ENCODE results near the gene PIGO.

The PIGO gene

DNA sequence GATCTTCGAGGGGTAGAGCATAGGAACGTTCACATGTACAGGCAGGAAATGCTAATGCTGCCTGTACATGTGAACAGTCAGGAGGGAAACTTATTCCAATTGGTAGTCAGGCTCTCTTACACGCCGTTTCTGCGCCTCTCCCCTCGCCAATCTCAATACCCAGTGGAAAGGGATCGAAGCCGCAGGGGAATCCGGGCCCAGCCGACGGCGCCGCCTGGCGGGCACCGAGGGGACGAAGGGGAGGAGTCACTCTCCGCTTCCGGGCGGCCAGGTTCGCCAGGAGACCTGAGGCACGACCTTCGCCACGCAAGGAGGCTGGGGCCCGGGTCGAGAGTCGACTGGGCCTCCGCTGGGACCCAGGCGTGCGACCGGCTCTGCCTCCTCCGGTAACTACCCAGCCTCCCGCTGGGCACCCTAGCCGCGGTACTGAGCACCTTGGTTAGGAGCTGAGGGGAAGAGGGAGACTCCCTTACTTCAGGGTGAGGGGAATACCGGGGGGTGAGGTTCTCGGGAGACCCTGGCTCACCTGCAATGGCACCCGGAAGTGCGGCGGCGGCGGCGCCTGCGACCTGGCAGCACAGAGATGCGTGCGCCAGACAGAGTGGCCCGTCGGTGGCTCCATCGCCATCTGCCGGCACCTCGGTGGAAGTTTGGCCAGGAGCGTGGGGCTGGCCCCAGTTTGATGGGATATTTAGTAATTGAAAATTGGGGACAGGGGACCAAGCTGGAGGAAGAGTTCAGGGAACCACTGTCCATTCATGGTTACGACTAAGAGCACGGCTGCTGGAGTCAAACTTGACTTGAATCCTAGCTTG is at the start of gene PIGO:
TSS of gene PIGO (minus strand) at position 557 of the 815 bp plus-strand sequence. CDS start 1,026 bp downstream, outside the sequence.
- peak; percentile 81 for DNase-seq

DNA sequence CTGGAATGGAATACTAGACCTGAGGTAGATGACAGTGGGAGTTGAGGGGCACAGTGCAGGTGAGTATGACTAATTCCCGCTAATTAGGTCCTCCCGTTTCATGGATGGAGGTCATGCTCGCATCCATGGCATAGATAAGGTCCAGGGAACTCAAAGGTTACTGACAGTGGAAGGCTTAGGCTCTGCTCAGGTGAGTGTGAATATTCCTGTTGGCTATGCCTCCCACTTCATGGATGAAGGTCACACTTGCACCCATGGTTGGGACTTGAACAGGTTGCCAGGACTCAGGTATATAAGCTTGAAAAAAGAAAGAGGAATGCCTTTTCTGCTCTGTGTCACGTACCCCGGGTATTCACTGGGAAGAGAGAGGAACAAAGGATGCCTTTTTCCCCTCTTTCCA is 45.6 kb upstream of the PIGO start:
- DNase-seq = no peak

DNA sequence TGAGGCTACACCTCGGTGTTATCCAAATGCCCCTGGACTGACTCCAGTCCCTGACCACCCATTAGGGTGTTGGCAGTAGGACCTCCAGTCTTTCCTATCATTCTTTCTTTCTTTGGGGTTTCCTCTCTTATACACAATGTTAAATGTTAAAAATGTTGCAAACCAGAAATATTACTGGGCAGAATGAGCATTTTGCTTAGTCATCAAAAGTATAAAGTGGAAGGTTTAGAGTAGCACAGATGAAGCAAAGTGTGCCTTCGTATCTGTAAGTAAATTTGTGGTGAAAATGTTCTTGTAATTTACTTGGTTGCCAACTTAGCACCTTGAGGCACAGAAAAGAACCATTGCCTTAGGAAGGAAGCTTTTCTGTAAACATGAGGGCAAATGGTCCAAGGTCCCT is 43.7 kb upstream of the PIGO start:
- no peak for DNase-seq

DNA sequence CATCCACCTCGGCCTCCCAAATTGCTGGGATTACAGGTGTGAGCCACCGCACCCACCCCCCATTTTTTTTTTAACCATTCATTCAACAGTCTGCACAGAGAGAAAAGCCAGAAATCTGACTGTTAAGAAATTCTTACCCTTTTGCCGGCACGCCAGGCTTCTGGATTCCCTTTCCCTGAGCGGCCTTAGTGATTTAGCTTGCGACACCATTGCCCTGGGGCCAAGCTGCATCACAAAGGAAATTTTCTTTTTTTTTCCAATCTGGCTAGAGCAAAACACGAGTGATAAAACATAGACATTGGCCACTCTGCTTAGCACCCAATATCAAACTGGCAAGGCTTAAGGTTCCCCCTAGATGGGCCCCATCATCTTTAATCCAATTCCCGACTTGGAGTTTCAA is 40.5 kb upstream of the PIGO start:
- DNase-seq = no peak

DNA sequence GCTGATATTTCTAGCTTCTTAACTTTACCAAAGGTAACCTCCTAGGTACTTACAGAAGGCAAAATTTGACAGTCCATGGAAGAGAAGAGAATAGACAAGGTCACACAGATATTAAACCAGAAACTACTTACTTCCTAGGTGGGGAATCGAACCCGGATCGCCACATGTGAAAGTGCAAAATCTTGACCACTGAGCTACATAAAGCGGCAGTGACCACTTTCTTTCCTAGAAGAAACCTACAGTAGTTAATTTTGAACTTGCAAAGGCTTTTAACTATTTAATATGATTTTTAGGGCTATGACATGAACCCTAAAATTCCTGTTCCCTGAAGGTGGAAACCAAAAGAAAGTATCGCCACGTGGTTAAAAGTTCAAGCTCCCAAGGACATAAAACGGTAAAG is 39.6 kb upstream of the PIGO start:
- no peak for DNase-seq

DNA sequence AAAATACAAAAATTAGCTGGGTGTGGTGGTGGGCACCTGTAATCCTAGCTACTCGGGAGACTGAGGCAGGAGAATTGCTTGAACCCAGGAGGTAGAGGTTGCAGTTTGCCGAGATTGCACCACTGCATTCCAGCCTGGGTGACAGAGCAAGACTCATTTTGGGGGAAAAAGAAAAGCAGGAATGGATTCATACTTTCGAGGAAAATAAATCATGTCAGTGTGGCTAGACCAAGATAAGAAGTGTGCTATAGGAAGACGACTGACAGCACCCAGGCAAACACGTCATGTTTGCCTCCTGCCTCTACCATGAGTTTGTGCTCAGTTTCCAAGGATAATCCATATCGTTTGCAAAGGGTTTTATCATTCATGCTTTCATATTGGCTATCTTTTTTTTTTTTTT is 38.5 kb upstream of the PIGO start:
- no peak for DNase-seq

DNA sequence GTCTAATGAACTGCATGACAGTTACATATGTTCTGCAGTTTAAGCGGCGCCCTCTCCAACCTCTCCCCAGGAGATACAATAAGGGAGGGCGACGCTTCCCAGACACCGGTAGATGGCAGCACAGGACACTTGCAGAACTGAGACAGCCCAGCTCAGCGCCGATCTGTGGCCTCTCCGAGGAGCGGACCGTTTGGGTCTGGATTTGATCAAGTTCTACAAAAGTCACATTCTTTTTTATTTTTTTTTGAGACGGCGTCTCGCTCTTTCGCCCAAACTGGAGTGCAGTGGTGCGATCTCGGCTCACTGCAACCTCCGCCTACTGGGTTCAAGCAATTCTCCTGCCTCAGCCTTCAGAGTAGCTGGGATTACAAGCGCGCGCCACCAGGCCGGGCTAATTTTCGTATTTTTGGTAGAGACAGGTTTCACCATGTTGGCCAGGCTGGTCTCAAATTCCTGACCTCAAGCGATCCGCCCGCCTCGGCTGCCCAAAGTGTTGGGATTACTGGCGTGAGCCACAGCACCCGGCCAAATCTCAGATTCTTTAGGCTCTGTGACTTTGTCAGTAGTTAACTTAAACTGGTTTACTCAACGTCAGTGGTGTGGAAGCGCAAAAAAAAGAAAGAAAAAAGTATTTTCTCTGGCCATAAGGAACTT is 20.6 kb upstream of the PIGO start:
- peak; percentile 73 for DNase-seq

DNA sequence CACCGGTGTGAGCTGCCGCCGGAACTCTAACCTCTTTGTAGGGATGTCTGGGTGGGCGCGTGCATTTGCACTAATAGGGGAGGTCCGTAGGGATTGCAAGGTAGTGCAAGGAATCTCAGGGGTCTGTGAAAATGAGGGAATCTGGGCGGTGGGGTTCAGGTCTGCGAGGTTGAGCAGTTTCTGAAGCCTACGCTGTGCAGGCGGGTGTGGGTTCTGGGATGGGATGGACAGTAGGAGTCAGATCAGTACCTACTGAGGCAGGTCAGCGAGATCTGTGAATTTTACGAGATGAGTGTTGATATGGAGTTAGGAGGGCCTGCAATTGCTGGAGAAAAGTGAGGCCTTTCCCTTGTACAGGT is 20.1 kb upstream of the PIGO start:
- DNase-seq = no peak

DNA sequence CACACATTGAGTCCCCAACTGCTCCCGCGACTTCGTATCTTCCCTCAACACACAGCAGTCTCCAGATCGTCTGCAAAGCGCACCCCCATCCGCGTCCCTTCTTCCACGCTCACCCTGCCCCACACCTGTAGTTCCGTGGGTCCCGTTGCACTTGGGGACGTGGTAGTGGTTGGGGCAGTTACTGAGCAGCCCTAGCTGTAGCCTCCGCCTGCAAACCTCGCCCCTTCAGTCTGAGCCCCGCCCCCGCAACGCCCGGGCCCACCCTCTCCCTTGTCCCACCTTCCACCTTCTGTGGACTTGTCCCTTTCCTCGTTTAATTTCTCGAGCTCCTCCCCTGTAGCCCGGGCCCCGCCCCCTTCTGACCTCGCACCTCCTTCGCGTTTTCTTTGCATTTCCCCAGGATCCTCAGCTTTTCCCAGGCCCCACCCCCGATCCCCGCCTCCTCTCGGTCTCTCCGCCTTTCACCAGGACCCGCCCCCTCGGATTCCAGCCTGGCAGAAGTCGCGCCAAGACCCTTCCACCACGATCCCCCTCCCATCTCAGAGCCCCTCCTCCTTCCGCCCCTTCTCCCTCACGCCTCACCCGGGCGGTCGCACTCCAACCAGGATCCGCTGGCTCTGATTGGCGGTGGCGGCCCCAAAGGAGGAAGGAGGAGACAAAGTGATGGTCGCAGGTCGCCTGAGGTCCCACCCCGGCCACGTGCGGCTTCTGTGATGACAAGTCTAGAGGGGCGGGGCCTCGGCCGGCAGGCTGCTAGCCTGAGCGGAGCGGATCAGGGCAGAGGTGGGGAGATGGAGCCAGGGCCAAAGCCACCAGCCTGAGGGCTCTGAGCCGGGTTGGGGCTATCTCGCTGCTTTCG is 19.5 kb upstream of the PIGO start, which contains the start of gene ATOSB:
TSS of gene ATOSB (minus strand) at position 183 of the 859 bp plus-strand sequence. CDS start 7,588 bp downstream, outside the sequence.
- peak; percentile 83 for DNase-seq

DNA sequence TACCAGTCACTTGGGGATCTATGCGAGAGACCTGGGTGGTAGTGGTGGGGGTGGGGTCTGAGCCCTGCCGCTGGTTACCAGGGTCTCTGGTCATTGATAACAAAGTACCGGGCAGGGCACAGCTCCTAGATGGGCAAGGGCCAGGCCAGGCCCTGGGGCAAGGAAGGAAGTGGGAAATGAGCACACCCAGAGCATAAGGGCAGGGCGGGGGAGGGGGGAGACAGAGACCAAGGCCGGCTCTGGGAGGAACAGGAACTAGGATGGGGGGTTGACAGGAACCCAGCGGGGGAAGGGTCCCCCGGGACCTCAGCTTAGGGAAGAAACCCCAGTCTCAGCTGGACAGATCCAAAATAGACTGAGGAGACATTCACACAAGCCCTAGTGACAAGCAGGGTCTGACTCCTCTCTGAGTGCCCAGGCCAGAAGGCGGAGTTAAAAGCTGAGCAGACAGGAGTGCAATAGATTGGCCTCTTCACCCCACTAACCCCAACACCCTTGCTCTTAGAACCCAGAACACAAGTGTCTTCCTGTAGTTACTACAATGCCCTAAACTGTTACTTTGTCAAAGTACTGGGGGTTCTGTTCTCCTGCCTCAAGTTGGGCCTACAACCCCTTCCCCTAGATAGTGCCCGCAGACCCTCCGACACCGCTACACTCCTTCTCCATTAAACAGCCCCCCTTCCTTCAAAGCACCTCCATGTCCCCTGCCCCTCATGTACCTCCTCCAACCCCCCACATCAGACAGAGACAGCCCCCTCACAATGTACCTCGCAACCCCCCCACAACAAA is 18.6 kb upstream of the PIGO start:
- DNase-seq = no peak

DNA sequence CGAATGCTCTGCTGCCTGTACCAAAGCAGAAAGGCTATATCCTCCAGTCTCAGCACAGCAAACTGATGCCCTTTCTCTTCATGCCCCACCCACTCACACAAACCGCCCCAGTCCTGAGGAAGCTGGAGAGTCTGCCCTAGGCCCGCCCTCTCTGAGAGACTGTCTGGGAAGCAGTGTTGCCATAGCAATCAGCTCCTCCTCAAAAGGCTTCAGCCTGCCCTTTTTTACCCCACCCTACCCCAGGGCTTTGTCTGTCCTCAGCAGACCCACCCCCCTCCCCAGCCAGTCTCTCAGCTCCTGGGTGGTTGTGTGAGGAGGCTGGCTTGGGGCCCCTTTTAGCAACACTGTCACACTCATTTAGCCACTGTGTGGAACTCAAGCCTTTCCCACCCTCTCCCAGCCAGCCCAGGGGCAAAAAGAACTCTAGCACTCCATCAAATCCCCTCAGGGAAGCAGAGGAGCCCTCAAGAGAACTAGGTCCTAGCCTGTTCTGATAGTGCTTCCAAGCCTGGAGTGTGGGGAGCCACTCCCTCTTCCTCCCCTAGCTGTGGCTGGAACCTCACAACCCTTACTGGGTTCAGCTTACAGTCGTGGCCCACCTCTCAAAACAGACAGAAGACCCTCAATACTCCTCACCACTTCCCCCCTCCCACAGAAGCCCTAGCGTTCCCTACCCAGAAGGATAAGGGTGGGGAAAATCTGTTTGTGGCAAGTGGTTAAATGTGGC is 17.9 kb upstream of the PIGO start:
- DNase-seq = no peak

DNA sequence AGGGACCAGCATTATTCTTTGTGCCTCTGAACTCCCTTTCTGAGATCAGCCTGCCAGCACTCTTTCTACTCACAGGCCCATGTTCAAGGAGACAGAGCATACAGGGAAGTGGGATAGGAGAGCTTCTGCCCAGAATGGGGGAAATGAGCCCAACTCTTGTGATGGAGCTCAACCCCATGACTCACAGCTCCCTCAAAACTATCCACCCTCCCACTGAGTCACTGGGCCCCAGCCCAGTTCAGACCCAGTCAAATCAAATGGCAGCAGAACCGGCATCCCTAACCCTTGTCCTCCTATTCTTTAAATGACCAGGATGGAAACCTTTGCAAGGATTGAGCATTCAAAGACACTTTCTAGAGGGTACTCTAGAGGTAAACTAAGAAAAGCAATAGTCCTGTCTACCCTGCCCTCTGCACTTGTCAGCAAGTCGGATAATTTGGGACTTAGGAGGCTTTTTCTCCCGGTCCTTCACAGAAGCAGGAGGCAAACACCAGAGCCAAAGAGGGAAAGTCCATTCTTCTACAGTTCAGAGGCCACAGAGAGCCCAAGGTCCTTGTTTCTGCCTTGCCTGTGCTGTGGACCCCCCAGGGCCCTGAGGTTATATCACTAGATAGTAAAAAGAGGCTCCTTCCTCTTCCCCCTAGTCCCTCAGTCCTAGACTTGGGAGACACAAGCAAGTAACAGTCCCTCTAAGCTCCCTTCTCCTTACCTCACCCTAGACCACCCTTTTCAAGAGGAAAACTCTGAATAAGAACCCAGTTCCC is 16.0 kb upstream of the PIGO start:
- DNase-seq = no peak

DNA sequence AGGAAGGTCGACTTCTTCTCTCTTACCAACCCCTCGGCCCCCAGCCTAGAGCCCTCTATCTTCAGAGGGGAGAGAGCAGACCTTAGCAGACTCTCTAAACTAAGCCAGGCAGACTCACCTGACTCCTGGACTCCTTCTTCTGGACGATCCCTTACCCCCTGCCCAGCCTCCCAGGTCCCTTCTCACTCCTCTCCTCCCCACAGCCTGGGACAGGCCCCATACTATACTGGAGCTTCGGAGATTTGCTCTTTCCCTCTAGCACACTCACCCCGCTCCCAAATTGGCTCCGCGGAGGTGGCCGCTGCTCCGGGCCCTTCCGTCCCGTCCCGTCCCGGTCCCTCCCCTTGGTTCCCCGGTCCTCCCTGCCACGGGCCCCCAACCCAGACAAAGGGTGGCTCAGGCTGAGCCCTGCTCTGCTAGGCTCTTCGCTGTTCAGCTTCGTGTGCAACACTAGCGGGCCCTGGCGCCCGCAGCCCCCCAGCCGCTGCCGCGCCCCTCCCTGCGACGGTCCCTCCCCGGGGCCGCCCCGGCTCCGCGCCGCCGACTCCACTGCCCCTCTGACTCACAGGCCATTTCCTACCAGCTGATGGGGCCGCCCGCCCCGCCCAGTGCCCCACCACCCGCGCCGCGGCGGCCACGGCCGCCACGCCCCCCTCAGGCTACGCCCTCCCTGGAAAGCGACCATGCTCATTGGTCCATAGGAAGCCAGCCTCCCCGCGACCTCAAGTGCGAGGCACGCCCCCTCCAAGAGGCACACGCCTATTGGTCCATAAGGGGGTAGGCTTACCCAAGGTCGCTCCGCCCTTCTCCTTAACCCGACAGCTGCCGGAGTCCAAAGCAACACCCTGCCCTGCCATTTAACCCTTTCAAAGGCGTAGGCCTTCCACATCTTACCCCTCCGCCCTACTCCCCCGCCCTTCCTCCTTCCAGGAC is 14.9 kb upstream of the PIGO start:
- DNase-seq = peak; percentile 96

DNA sequence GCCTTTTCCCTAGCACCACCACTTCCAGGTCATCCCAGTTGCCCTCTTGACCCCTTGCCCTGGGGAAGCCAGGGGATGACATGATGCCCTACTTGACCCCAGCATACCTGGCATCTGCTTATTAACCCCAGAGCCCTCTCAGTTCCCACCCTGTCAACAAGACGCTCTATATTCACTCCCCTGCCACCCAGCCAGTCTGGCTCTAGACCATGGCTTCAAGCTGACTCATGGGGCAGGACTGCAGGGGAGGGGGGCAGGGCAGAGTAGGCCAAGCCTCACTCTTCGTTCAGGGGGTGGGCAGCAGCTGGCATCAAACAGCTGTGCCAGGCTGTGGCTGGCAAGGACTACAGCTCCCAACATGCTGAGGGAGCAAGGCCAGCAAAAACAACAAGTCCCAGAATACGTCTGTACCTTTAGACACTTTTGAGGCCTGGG is 14.0 kb upstream of the PIGO start:
- DNase-seq = no peak

DNA sequence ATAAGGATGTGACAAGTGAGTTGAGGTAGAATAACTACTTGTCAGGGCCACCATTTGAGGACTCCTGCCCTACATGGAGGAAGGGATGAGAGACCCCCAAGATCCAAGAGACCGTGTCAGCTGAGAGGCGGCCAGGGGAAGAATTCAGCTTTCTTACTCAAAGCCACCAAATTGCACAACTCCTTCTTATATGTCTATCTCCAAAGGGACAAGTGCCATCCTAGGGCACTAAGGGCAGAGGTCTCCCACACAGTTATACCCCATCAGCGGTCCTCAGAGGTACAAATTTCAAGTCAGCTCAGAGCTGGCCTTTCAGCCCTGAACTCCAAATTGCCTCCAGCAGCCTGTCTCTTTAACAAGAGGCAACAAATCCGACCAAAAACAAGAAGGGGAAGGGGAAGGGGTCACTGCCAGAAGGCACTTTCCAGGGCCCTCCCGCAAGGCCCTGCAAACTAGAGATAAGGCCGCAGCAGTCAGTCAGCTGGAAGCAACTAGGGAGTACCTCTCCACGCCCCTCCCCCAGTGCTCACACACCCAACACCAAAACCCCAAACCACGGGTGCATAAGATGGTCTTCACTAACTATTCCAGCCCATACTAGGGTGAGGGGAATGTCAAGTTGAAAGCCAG is 12.7 kb upstream of the PIGO start:
- DNase-seq = no peak

DNA sequence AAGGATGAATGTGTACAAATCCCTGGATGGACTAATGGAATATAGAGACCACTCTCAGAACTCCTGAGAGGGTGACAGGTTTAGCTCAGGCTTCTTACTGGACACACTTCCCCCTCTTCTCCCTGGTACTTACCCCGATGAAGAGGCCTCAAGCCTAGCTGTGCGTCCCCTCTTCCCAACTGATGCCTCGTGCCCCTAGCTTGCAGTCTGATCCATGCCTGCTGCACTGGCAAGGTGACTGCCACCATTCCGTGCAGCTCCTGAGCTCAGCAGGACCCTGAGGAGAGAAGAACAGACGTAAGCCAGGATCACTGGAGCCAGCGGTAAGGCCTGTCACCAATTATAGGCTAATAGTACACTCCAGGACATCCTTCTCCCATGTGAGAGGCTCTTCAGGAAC is 12.1 kb upstream of the PIGO start:
- DNase-seq = no peak

DNA sequence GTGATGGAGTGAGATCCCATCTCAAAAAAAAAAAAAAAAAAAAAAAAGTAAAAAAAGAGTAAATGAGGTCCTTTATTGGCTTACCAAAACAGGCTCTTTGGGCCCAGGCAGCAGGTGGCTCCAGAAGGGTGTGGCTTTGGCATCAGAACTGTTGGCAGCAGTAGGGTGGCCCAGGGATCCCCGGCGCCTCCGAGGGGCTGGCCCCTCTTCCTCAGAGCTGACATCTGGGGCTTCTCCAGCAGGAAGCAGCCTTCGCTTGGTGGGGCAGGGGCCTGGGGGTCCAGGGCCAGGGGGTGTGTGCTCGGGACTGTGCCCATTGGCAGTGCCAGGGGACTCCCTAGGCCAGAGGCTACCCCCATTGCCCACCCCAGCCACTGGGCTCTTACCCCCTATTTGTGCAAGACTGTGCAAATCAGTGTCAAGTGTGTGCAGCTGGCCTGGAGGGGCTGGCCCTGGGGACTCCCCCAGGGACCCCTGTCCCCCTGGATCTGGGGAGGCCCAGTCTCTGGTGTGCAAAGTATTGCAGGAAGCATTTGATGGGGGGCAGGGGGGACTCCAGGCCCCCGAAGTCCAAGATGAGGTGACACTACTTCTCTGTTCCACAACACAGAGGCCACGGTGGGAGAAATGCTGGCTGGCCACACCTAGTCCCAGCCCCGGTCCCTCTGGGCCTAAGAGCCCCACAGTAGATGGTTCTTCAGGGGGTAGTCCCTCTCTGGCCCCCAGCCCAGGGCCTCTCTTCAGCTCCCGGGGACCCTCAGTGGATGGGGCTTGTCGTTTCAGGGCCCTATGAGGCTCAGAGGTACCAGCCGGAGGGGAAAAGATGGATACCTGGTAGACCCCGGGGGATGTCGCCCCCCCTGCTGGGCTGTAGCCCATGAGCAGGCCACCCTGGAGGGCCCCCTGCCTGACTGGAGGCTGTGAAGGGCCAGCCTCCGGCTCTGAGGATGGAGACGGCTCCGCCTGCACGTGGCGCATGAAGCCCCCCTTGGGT is 11.2 kb upstream of the PIGO start:
- no peak for DNase-seq

DNA sequence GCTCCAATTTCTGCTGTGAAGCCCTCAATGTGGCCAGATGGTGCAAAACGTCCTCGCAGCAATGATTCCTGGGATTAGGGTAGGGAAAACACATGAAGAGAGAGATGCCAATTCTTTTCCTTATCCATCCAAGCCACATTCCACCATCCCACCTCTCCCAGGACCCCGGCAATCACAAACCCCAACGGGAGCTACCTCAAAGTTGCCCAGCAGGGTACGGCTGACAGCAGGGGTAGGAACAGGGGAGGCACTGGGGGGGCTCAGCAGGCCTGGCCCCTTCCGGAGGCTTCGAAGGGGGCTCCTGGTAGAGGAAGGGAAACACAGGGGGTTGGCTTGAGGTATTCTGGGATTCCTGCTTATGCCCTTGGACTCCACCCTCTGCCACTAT is 9.9 kb upstream of the PIGO start:
- DNase-seq = no peak

Measured in NK-92 treated with Interleukin-12 subunit alpha and Interleukin-12 subunit beta, amount 100 ng/mL, for 24 hours (cell line).